Liver (tissue), 9 donors: ENCODE data around the gene TRIM71. TPM values are rescaled to one million over a fixed set of nuclear protein-coding genes. Genes with fewer than 3 reads are reported as not detected.

Source experiments
- DNase-seq: peaks from one replicate; pipeline ENCODE4 v3.0.0-alpha.2; 2017; ENCODE audit warnings: low spot score
- H3K27ac ChIP-seq, 2 donors: one replicate each; pipeline ENCODE4 v1.7.0; 2013; ENCODE audit warnings: inconsistent platforms in 2 of 2, low read length in 2 of 2, control low read depth in 1 of 2, low read depth in 1 of 2, mild to moderate bottlenecking in 1 of 2
- H3K27me3 ChIP-seq, 4 donors: one replicate each; pipeline versions ENCODE4 v1.6.1 to v1.7.0; 2013; ENCODE audit warnings: low read length in 3 of 4, inconsistent platforms in 1 of 4, mild to moderate bottlenecking in 1 of 4, moderate library complexity in 1 of 4; ENCODE audit not compliant: control insufficient read depth in 4 of 4, insufficient read depth in 4 of 4
- H3K36me3 ChIP-seq, 4 donors: one replicate each; pipeline versions ENCODE4 v1.6.1 to v1.7.0; 2013; ENCODE audit warnings: low read length in 3 of 4, mild to moderate bottlenecking in 3 of 4, low read depth in 1 of 4, moderate library complexity in 1 of 4; ENCODE audit not compliant: control insufficient read depth in 4 of 4, insufficient read depth in 3 of 4
- H3K4me1 ChIP-seq, 4 donors: one replicate each; pipeline versions ENCODE4 v1.6.1 to v1.7.0; 2013; ENCODE audit warnings: low read length in 3 of 4, mild to moderate bottlenecking in 3 of 4, moderate library complexity in 1 of 4; ENCODE audit not compliant: control insufficient read depth in 4 of 4, insufficient read depth in 4 of 4
- H3K4me3 ChIP-seq, 3 donors: one replicate each; pipeline versions ENCODE4 v1.6.1 to v1.7.0; 2013; ENCODE audit warnings: low read length in 3 of 3, control low read depth in 1 of 3, low read depth in 1 of 3, mild to moderate bottlenecking in 1 of 3
- H3K9ac ChIP-seq, 2 donors: one replicate each; pipeline ENCODE4 v1.7.0; 2013; ENCODE audit warnings: low read length in 2 of 2, mild to moderate bottlenecking in 2 of 2, moderate library complexity in 2 of 2, control low read depth in 1 of 2, low read depth in 1 of 2
- H3K9me3 ChIP-seq, 4 donors: one replicate each; pipeline versions ENCODE4 v1.6.1 to v1.7.0; 2013; ENCODE audit warnings: low read length in 3 of 4; ENCODE audit not compliant: control insufficient read depth in 4 of 4
- FOXA1 ChIP-seq: IDR thresholded peaks from 2 replicates; pipeline ENCODE4 v1.6.1; 2016; ENCODE audit warnings: antibody characterized with exemption
- FOXA2 ChIP-seq: IDR thresholded peaks from 2 replicates; pipeline ENCODE4 v1.6.1; 2016; ENCODE audit warnings: antibody characterized with exemption
- GABPA ChIP-seq, 2 donors: IDR thresholded peaks in 1 of 2; conservative IDR thresholded peaks in 1 of 2; 2 replicates each; pipeline ENCODE4 v1.6.1; 2016; ENCODE audit warnings: antibody characterized with exemption in 2 of 2, mild to moderate bottlenecking in 1 of 2, moderate library complexity in 1 of 2
- HNF4A ChIP-seq, 2 donors: conservative IDR thresholded peaks; 2 replicates each; pipeline ENCODE4 v1.6.1; 2016; ENCODE audit warnings: antibody characterized with exemption in 2 of 2, mild to moderate bottlenecking in 2 of 2
- HNF4G ChIP-seq: IDR thresholded peaks from 2 replicates; pipeline ENCODE4 v1.6.1; 2016; ENCODE audit warnings: antibody characterized with exemption
- JUND ChIP-seq, 2 donors: IDR thresholded peaks; 2 replicates each; pipeline ENCODE4 v1.6.1; 2016; ENCODE audit warnings: antibody characterized with exemption in 2 of 2
- NR2F2 ChIP-seq: IDR thresholded peaks from 2 replicates; pipeline ENCODE4 v1.6.1; 2016; ENCODE audit warnings: antibody characterized with exemption
- RAD21 ChIP-seq, 2 donors: IDR thresholded peaks; 2 replicates each; pipeline ENCODE4 v1.6.1; 2016; ENCODE audit warnings: antibody characterized with exemption in 2 of 2, mild to moderate bottlenecking in 2 of 2
- RXRA ChIP-seq, 2 donors: IDR thresholded peaks; 2 replicates each; pipeline ENCODE4 v1.6.1; 2017 to 2018; ENCODE audit warnings: antibody characterized with exemption in 2 of 2, mild to moderate bottlenecking in 1 of 2
- TAF1 ChIP-seq: conservative IDR thresholded peaks from 2 replicates; pipeline ENCODE4 v1.6.1; 2016; ENCODE audit warnings: antibody characterized with exemption, mild to moderate bottlenecking
- YY1 ChIP-seq: IDR thresholded peaks from 2 replicates; pipeline ENCODE4 v1.6.1; 2016; ENCODE audit warnings: antibody characterized with exemption, mild to moderate bottlenecking
- WGBS: extraction: QIAGEN DNeasy Blood & Tissue Kit; methylation state at CpG from one replicate; pipeline ENCODE4 v1.1.7; 2013; 5-methylcytosine and 5-hydroxymethylcytosine counted together
- polyA plus RNA-seq, 2 donors: library from polyadenylated mRNA; stranded (reverse) in 1 of 2; unstranded in 1 of 2; fragments of 200-250 nt in 1 of 2; fragments of >200 nt in 1 of 2; fragmentation: Nextera tagmentation in 1 of 2; extraction: Ambion mirVana in 1 of 2; gene quantifications; one replicate each; pipeline versions ENCODE4 v1.2.1 to v1.2.3, GENCODE V29; 2013 to 2015
- total RNA-seq, 2 donors: library from RNA; depleted of rRNA; stranded (reverse); fragments of >200 nt; gene quantifications; one replicate each; pipeline ENCODE4 v1.2.3, GENCODE V29; 2014
- TF ChIP-seq, protein P1 (sequence below): fragments of 150-350 bp; IDR thresholded peaks from 2 replicates; pipeline ENCODE4 v1.5.1; 2017; ENCODE audit warnings: improper control_type of control experiment, low read depth, low read length; ENCODE audit not compliant: missing input control
- TF ChIP-seq, protein P2 (sequence below): IDR thresholded peaks from 2 replicates; pipeline ENCODE4 v1.6.1; 2016; ENCODE audit warnings: antibody characterized with exemption
- TF ChIP-seq, protein P3 (sequence below): IDR thresholded peaks from 2 replicates; pipeline ENCODE4 v1.6.1; 2016; ENCODE audit warnings: antibody characterized with exemption
- TF ChIP-seq, protein P4 (sequence below): IDR thresholded peaks from 2 replicates; pipeline ENCODE4 v1.6.1; 2016; ENCODE audit warnings: antibody characterized with exemption
- TF ChIP-seq, protein P5 (sequence below): IDR thresholded peaks from 2 replicates; pipeline ENCODE4 v1.6.1; 2016; ENCODE audit warnings: antibody characterized with exemption, mild to moderate bottlenecking
- donor health status: healthy.
- donor health status: healthy.
- donor health status: healthy.
- donor health status: healthy.
- donor health status: healthy.

TRIM71 gene
- total and polyA plus RNA-seq, 4 donors = under 0.01 to 9.1 TPM; not detected in 2

DNA sequence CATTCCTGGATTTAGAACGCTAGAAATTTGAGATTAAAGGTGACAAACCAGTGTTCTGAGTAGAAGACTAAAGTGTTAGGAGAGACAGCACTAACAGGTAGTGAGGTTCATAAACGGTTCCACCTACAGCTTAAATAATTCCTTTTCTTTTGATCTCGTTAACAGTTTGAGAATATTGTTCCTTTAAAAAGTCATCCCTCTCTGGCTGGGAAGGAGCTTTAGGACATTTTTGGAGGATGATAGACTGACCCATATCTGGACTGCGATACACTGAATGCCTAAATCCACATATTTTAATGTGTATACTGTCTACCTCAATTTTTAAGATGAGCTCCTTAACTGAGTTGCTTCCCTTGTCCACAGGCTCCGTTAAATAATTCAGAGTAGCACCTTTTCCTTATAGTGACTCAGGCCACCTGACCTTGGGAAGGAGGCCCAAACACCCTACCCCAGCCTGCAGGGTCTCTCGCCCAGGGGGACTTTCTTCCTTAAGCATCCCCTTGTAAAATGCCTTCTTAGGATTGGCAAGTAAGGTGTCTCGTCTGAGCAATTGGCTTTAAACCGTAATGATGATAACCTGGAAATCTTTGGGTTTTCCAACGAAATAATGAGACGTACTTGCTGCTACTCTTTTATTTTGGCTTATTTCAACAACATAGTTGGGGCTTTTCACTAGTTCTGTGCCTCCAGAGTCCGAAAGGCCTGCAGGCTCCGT lies 3.3 kb downstream of the TRIM71 start:
- no peak for DNase-seq
- TF ChIP-seq JUND (IDR thresholded peaks at IDR 0.05) = no peak
- no peak for TF ChIP-seq GABPA (IDR thresholded peaks at IDR 0.05 in 1 of 2, conservative IDR thresholded peaks at IDR 0.05 in 1 of 2)
- TF ChIP-seq, protein P1, sequence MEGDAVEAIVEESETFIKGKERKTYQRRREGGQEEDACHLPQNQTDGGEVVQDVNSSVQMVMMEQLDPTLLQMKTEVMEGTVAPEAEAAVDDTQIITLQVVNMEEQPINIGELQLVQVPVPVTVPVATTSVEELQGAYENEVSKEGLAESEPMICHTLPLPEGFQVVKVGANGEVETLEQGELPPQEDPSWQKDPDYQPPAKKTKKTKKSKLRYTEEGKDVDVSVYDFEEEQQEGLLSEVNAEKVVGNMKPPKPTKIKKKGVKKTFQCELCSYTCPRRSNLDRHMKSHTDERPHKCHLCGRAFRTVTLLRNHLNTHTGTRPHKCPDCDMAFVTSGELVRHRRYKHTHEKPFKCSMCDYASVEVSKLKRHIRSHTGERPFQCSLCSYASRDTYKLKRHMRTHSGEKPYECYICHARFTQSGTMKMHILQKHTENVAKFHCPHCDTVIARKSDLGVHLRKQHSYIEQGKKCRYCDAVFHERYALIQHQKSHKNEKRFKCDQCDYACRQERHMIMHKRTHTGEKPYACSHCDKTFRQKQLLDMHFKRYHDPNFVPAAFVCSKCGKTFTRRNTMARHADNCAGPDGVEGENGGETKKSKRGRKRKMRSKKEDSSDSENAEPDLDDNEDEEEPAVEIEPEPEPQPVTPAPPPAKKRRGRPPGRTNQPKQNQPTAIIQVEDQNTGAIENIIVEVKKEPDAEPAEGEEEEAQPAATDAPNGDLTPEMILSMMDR = no peak
- TF ChIP-seq HNF4G = no peak
- TF ChIP-seq YY1 = no peak
- TF ChIP-seq, protein P2, sequence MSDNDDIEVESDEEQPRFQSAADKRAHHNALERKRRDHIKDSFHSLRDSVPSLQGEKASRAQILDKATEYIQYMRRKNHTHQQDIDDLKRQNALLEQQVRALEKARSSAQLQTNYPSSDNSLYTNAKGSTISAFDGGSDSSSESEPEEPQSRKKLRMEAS = no peak
- TF ChIP-seq HNF4A (conservative IDR thresholded peaks at IDR 0.05) = no peak
- TF ChIP-seq, protein P3, sequence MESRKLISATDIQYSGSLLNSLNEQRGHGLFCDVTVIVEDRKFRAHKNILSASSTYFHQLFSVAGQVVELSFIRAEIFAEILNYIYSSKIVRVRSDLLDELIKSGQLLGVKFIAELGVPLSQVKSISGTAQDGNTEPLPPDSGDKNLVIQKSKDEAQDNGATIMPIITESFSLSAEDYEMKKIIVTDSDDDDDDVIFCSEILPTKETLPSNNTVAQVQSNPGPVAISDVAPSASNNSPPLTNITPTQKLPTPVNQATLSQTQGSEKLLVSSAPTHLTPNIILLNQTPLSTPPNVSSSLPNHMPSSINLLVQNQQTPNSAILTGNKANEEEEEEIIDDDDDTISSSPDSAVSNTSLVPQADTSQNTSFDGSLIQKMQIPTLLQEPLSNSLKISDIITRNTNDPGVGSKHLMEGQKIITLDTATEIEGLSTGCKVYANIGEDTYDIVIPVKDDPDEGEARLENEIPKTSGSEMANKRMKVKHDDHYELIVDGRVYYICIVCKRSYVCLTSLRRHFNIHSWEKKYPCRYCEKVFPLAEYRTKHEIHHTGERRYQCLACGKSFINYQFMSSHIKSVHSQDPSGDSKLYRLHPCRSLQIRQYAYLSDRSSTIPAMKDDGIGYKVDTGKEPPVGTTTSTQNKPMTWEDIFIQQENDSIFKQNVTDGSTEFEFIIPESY = no peak
- TF ChIP-seq TAF1 = no peak
- TF ChIP-seq FOXA2 = no peak
- Histone ChIP-seq H3K9me3 (peaks cover 0 to 15% (median 0%) of the 10 kb centered on the region in 4 donors), H3K9ac (no peak overlapping the region), H3K4me1 (peaks cover 16 to 30% (median 21%) of the 10 kb centered on the region in 4 donors), H3K4me3 (peak overlapping the region in 1 of 3 donors; percentile 11), H3K27ac (no peak overlapping the region), H3K36me3 (no peaks in the 10 kb centered on the region), H3K27me3 (peaks cover 2 to 30% (median 19%) of the 10 kb centered on the region in 4 donors)
- WGBS = 47% methylated on average over 12 of the region's 12 CpGs

DNA sequence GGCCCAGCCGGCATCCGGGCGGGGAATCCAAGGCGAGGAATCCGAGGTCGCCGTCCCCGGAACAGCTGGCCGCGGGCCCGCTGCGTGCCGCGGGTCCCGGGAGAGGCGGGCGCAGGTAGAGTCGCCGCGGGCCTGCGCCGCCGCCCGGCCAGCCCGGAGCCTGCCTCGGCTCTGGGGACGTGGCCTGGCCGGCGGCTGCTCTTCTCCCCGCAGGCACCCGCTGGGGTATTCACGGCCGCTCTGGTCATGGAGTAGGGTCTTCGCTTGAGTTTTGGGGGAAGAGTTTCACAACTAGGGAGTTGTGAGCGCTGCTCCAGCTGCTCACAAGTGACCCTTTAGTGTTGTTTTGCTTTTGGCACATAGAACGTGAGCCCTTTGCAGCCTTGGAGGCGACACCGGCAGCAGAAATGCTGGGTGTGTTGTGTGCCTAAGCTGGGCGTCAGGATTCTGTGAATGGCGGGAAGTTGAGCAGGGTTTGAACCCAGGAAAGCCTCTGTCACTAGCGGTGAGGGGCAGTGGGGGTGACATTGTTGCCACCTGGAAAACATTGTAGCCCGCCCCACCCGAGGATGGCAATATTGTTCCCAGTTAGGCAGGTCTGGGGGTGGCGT lies 4.0 kb downstream of the TRIM71 start:
- peaks cover 2 to 24% (median 19%) of the 10 kb centered on the region in 4 donors for H3K27me3 ChIP-seq
- 21% methylated on average over 44 of the region's 44 CpGs for WGBS
- no peaks in the 10 kb centered on the region for H3K36me3 ChIP-seq
- peaks cover 12 to 26% (median 17%) of the 10 kb centered on the region in 4 donors for H3K4me1 ChIP-seq
- DNase-seq = no peak
- H3K9me3 ChIP-seq = peaks cover 0 to 15% (median 0%) of the 10 kb centered on the region in 4 donors
- H3K9ac ChIP-seq = no peak overlapping the region
- TF ChIP-seq, protein P4, sequence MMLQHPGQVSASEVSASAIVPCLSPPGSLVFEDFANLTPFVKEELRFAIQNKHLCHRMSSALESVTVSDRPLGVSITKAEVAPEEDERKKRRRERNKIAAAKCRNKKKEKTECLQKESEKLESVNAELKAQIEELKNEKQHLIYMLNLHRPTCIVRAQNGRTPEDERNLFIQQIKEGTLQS = no peak
- TF ChIP-seq, protein P3 = no peak
- TF ChIP-seq NR2F2 (no peak), FOXA1 (no peak), FOXA2 (no peak), JUND (IDR thresholded peaks at IDR 0.05) (no peak), RAD21 (IDR thresholded peaks at IDR 0.05) (no peak), RXRA (IDR thresholded peaks at IDR 0.05) (no peak), HNF4A (conservative IDR thresholded peaks at IDR 0.05) (no peak)
- TF ChIP-seq, protein P5, sequence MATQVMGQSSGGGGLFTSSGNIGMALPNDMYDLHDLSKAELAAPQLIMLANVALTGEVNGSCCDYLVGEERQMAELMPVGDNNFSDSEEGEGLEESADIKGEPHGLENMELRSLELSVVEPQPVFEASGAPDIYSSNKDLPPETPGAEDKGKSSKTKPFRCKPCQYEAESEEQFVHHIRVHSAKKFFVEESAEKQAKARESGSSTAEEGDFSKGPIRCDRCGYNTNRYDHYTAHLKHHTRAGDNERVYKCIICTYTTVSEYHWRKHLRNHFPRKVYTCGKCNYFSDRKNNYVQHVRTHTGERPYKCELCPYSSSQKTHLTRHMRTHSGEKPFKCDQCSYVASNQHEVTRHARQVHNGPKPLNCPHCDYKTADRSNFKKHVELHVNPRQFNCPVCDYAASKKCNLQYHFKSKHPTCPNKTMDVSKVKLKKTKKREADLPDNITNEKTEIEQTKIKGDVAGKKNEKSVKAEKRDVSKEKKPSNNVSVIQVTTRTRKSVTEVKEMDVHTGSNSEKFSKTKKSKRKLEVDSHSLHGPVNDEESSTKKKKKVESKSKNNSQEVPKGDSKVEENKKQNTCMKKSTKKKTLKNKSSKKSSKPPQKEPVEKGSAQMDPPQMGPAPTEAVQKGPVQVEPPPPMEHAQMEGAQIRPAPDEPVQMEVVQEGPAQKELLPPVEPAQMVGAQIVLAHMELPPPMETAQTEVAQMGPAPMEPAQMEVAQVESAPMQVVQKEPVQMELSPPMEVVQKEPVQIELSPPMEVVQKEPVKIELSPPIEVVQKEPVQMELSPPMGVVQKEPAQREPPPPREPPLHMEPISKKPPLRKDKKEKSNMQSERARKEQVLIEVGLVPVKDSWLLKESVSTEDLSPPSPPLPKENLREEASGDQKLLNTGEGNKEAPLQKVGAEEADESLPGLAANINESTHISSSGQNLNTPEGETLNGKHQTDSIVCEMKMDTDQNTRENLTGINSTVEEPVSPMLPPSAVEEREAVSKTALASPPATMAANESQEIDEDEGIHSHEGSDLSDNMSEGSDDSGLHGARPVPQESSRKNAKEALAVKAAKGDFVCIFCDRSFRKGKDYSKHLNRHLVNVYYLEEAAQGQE = no peak
- no peak overlapping the region for H3K27ac ChIP-seq
- peak overlapping the region in 1 of 3 donors; percentile 11 for H3K4me3 ChIP-seq
